MM.1S (cell line): ENCODE data around the gene GRIK3.

Experiments
- DNase-seq: peaks from one replicate; pipeline ENCODE4 v3.0.0-alpha.2; 2015
- H2AFZ ChIP-seq: fragments of 300-600 bp; sonication (generic); 2 replicates; pipeline ENCODE4 v1.6.0; 2016; ENCODE audit warnings: antibody characterized with exemption, low read length
- H3F3A ChIP-seq: fragments of 300-600 bp; sonication (generic); 2 replicates; pipeline ENCODE4 v1.6.1; 2016; ENCODE audit warnings: mild to moderate bottlenecking, antibody characterized with exemption, low read length, moderate library complexity, mixed read lengths; ENCODE audit not compliant: insufficient read depth
- H3K27ac ChIP-seq: fragments of 300-600 bp; sonication (generic); 2 replicates; pipeline ENCODE4 v1.5.1; 2016; ENCODE audit warnings: mild to moderate bottlenecking, low read length
- H3K27me3 ChIP-seq: fragments of 300-600 bp; sonication (generic); replicated peaks from 2 replicates; pipeline ENCODE4 v1.6.0; 2016; ENCODE audit warnings: low read length; ENCODE audit not compliant: insufficient read depth
- H3K36me3 ChIP-seq: fragments of 300-600 bp; sonication (generic); replicated peaks from 2 replicates; pipeline ENCODE4 v1.6.1; 2016; ENCODE audit warnings: mild to moderate bottlenecking, low read length, mixed read lengths; ENCODE audit not compliant: insufficient read depth
- H3K4me1 ChIP-seq: fragments of 300-600 bp; sonication (generic); 2 replicates; pipeline ENCODE4 v1.6.1; 2016; ENCODE audit warnings: low read length, mixed read lengths
- H3K4me2 ChIP-seq: fragments of 300-600 bp; sonication (generic); 2 replicates; pipeline ENCODE4 v1.6.0; 2016; ENCODE audit warnings: low read depth, low read length
- H3K4me3 ChIP-seq: fragments of 300-600 bp; sonication (generic); 2 replicates; pipeline ENCODE4 v1.5.1; 2016; ENCODE audit warnings: low read length, mixed read lengths
- H3K79me2 ChIP-seq: fragments of 300-600 bp; sonication (generic); 2 replicates; pipeline ENCODE4 v1.6.1; 2016; ENCODE audit warnings: mixed run types, low read length, mixed read lengths
- H3K9ac ChIP-seq: fragments of 300-600 bp; sonication (generic); 2 replicates; pipeline ENCODE4 v1.6.1; 2016; ENCODE audit warnings: low read length, mixed read lengths
- H3K9me2 ChIP-seq: fragments of 300-600 bp; sonication (generic); replicated peaks from 2 replicates; pipeline ENCODE4 v1.6.1; 2016; ENCODE audit warnings: mild to moderate bottlenecking, low read length, mixed read lengths; ENCODE audit not compliant: insufficient read depth
- H3K9me3 ChIP-seq: fragments of 300-600 bp; sonication (generic); replicated peaks from 2 replicates; pipeline ENCODE4 v1.6.1; 2016; ENCODE audit warnings: mild to moderate bottlenecking, low read length, mixed read lengths; ENCODE audit not compliant: insufficient read depth
- H4K20me1 ChIP-seq: fragments of 300-600 bp; sonication (generic); 2 replicates; pipeline ENCODE4 v1.6.1; 2016; ENCODE audit warnings: mild to moderate bottlenecking, low read length, moderate library complexity, mixed read lengths; ENCODE audit not compliant: insufficient read depth
- CTCF ChIP-seq: fragments of 300-600 bp; sonication (generic); IDR thresholded peaks from 2 replicates; pipeline ENCODE4 v1.5.1; 2016; ENCODE audit warnings: antibody characterized with exemption, low read length, mixed read lengths
- EZH2 ChIP-seq: fragments of 300-600 bp; sonication (generic); optimal IDR thresholded peaks from 2 replicates; pipeline ENCODE3; 2017; ENCODE audit warnings: low read depth, mild to moderate bottlenecking, antibody characterized with exemption, low read length, mixed read lengths
- EZH2phosphoT487 ChIP-seq: fragments of 300-600 bp; sonication (generic); IDR thresholded peaks from 2 replicates; pipeline ENCODE4 v1.6.1; 2018; ENCODE audit warnings: antibody characterized with exemption, low read length

Gene GRIK3

GRCh38 chr1:36948147-36948546 is 86.2 kb downstream of the GRIK3 start:
- no peak overlapping the region for H2AFZ ChIP-seq
- H3K4me1 ChIP-seq, result no peaks in the 10 kb centered on the region
- H3K27me3 ChIP-seq, result peaks cover 72% of the 10 kb centered on the region
- TF ChIP-seq CTCF (no peak), EZH2phosphoT487 (no peak), EZH2 (no peak)
- H3K36me3 ChIP-seq, result no peaks in the 10 kb centered on the region
- no peaks in the 10 kb centered on the region for H4K20me1 ChIP-seq
- H3F3A ChIP-seq, result no peaks in the 10 kb centered on the region
- no peak overlapping the region for H3K27ac ChIP-seq
- H3K4me2 ChIP-seq, result no peak overlapping the region
- H3K9ac ChIP-seq, result no peak overlapping the region
- H3K9me3 ChIP-seq, result no peaks in the 10 kb centered on the region
- H3K4me3 ChIP-seq, result no peak overlapping the region
- H3K79me2 ChIP-seq, result no peaks in the 10 kb centered on the region
- DNase-seq, result no peak
- H3K9me2 ChIP-seq, result no peaks in the 10 kb centered on the region

- no peak overlapping the region for H3K27ac ChIP-seq
- DNase-seq, result no peak
- peaks cover 66% of the 10 kb centered on the region for H3K27me3 ChIP-seq
- H3K79me2 ChIP-seq, result no peaks in the 10 kb centered on the region
- H3K4me3 ChIP-seq, result no peak overlapping the region
- no peak overlapping the region for H3K9ac ChIP-seq
- H3K4me2 ChIP-seq, result no peak overlapping the region
- H3K9me3 ChIP-seq, result no peaks in the 10 kb centered on the region
- no peaks in the 10 kb centered on the region for H3K36me3 ChIP-seq
- H2AFZ ChIP-seq, result no peak overlapping the region
- no peaks in the 10 kb centered on the region for H3K9me2 ChIP-seq
- TF ChIP-seq EZH2phosphoT487 (no peak), CTCF (no peak), EZH2 (no peak)
- H3F3A ChIP-seq, result no peaks in the 10 kb centered on the region
- H3K4me1 ChIP-seq, result no peaks in the 10 kb centered on the region
- H4K20me1 ChIP-seq, result no peaks in the 10 kb centered on the region
Measured at GRCh38 chr1:36947384-36947783, 86.9 kb downstream of the GRIK3 start.

GRCh38 chr1:36944883-36945282 is 89.4 kb downstream of the GRIK3 start:
- H2AFZ ChIP-seq, result no peak overlapping the region
- H3K27ac ChIP-seq, result no peak overlapping the region
- no peaks in the 10 kb centered on the region for H3F3A ChIP-seq
- no peak overlapping the region for H3K9ac ChIP-seq
- peaks cover 73% of the 10 kb centered on the region for H3K27me3 ChIP-seq
- no peaks in the 10 kb centered on the region for H3K79me2 ChIP-seq
- H3K36me3 ChIP-seq, result no peaks in the 10 kb centered on the region
- no peaks in the 10 kb centered on the region for H3K4me1 ChIP-seq
- H3K9me2 ChIP-seq, result no peaks in the 10 kb centered on the region
- DNase-seq, result no peak
- no peak overlapping the region for H3K4me3 ChIP-seq
- H4K20me1 ChIP-seq, result no peaks in the 10 kb centered on the region
- no peak for TF ChIP-seq EZH2phosphoT487
- TF ChIP-seq EZH2, result no peak
- TF ChIP-seq CTCF, result no peak
- no peaks in the 10 kb centered on the region for H3K9me3 ChIP-seq
- H3K4me2 ChIP-seq, result no peak overlapping the region

DNA sequence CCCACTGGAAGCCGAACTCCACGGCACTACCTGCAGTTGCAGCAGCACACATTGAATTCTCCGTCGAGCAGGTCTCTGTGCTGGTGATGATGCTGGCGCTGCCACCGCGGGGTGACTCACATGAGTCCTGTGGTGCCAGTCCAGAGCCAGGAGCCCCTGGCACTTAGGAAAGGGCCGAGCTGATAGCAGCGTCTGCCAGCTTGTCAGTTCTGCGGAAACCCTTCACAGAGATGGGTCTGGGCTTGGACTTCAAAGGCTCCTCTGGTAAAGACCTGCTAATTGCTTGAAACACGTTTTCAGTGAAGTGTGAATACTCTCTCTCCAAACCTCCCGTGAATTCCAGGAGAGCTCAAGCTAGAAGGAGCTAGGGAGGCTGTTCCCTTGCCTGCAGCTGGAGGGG is 92.2 kb downstream of the GRIK3 start:
- Histone ChIP-seq H3K4me3 (no peak overlapping the region), H3K4me2 (no peak overlapping the region), H3K36me3 (no peaks in the 10 kb centered on the region), H3K9ac (no peak overlapping the region), H3K4me1 (no peaks in the 10 kb centered on the region), H3K27me3 (peaks cover 85% of the 10 kb centered on the region), H3K9me2 (no peaks in the 10 kb centered on the region), H3F3A (no peaks in the 10 kb centered on the region), H2AFZ (no peak overlapping the region), H3K27ac (no peak overlapping the region), H3K79me2 (no peaks in the 10 kb centered on the region), H4K20me1 (no peaks in the 10 kb centered on the region), H3K9me3 (no peaks in the 10 kb centered on the region)
- DNase-seq, result no peak
- no peak for TF ChIP-seq EZH2phosphoT487
- TF ChIP-seq EZH2, result no peak
- no peak for TF ChIP-seq CTCF
